OCI-LY1 (cell line): ENCODE results near the gene ROBO1.

ENCODE experiments used
- EZH2 ChIP-seq: fragments of 200-600 bp; sonication (generic), shearing (Covaris generic); IDR thresholded peaks from 2 replicates; pipeline ENCODE4 v1.8.0; 2017; ENCODE audit warnings: borderline replicate concordance, mixed run types, mild to moderate bottlenecking, antibody characterized with exemption, low read length, moderate library complexity, mixed read lengths
- TF ChIP-seq, protein P1 (sequence below): fragments of 200-600 bp; sonication (generic), shearing (Covaris generic); IDR thresholded peaks from 2 replicates; pipeline ENCODE4 v1.5.1; 2017; ENCODE audit warnings: mild to moderate bottlenecking, antibody characterized with exemption, low read length, moderate library complexity, mixed read lengths

DNA sequence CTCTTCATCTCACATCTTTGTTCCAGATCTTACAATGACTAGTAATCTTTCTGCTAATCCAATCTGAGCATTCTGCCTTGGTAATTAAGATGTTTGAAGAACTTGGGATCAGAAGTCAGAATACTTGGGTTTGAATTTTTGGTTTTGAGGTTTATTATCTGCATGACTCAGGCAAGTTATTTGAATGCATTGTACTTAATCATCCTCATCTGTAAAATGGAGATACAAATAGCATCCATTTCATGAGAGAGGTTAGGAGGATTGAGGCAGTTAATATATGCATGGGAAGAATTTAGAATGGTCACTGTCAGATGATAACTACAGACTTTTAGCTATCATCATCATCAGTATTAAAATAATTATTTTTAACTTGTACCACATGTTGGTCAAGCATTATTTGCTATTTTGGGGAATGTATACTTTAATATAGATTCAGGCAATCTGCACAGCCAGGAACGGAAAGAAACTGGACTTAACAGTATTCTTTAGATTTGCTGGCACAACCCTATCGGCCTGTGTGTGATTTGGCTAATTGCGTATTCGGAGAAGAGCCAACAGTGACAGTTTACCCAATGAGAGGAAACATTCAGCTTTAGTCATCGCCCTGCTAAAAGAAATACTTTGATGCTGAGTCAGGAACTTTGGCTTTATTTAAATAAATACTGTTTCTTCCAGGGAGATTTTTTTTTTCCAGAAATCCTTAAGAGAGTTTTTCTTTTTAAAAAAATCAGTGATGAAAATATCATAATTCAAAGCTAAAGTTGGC lies 600.0 kb downstream of the ROBO1 start:
- TF ChIP-seq, protein P1, sequence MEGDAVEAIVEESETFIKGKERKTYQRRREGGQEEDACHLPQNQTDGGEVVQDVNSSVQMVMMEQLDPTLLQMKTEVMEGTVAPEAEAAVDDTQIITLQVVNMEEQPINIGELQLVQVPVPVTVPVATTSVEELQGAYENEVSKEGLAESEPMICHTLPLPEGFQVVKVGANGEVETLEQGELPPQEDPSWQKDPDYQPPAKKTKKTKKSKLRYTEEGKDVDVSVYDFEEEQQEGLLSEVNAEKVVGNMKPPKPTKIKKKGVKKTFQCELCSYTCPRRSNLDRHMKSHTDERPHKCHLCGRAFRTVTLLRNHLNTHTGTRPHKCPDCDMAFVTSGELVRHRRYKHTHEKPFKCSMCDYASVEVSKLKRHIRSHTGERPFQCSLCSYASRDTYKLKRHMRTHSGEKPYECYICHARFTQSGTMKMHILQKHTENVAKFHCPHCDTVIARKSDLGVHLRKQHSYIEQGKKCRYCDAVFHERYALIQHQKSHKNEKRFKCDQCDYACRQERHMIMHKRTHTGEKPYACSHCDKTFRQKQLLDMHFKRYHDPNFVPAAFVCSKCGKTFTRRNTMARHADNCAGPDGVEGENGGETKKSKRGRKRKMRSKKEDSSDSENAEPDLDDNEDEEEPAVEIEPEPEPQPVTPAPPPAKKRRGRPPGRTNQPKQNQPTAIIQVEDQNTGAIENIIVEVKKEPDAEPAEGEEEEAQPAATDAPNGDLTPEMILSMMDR, result no peak
- no peak for TF ChIP-seq EZH2
